Endodermal cell (in vitro differentiated cells): ENCODE data around the gene LDHB. TPM values are rescaled to one million over a fixed set of nuclear protein-coding genes. Genes with fewer than 3 reads are reported as not detected.

Experiments used
- DNase-seq: peaks from one replicate; pipeline ENCODE4 v3.0.0-alpha.2; 2017
- H3K27ac ChIP-seq: 2 replicates; pipeline ENCODE4 v1.5.1; 2013; ENCODE audit warnings: mild to moderate bottlenecking, low read depth, low read length, moderate library complexity
- H3K27me3 ChIP-seq: 2 replicates; pipeline ENCODE4 v1.6.1; 2013; ENCODE audit warnings: mild to moderate bottlenecking, low read length, moderate library complexity; ENCODE audit not compliant: insufficient read depth, control insufficient read depth, poor library complexity, severe bottlenecking
- H3K36me3 ChIP-seq: 2 replicates; pipeline ENCODE4 v1.7.0; 2013; ENCODE audit warnings: mild to moderate bottlenecking, low read length, moderate library complexity; ENCODE audit not compliant: control insufficient read depth, insufficient read depth
- H3K4me1 ChIP-seq: one replicate; pipeline ENCODE4 v1.7.0; 2013; ENCODE audit warnings: low read length; ENCODE audit not compliant: control insufficient read depth, insufficient read depth
- H3K4me3 ChIP-seq: 2 replicates; pipeline ENCODE4 v1.5.1; 2013; ENCODE audit warnings: mild to moderate bottlenecking, low read length, moderate library complexity
- H3K9ac ChIP-seq: 2 replicates; pipeline ENCODE4 v1.6.1; 2013; ENCODE audit warnings: mild to moderate bottlenecking, low read length, moderate library complexity; ENCODE audit not compliant: poor library complexity, severe bottlenecking; ENCODE audit errors: extremely low read depth
- H3K9me3 ChIP-seq: 2 replicates; pipeline ENCODE4 v1.6.1; 2013; ENCODE audit warnings: mild to moderate bottlenecking, low read length, moderate library complexity; ENCODE audit not compliant: control insufficient read depth
- H3K27ac Mint-ChIP-seq: 2 replicates; pipeline ENCODE4 v1.8.0; 2020; ENCODE audit warnings: mixed read lengths
- H3K27me3 Mint-ChIP-seq: 2 replicates; pipeline ENCODE4 v1.8.0; 2021; ENCODE audit warnings: mild to moderate bottlenecking, mixed read lengths; ENCODE audit not compliant: insufficient read depth
- H3K36me3 Mint-ChIP-seq: 2 replicates; pipeline ENCODE4 v1.8.0; 2020; ENCODE audit warnings: low read depth, mixed read lengths
- H3K4me1 Mint-ChIP-seq: 2 replicates; pipeline ENCODE4 v1.8.0; 2020; ENCODE audit warnings: mixed read lengths
- H3K4me3 Mint-ChIP-seq: 2 replicates; pipeline ENCODE4 v1.8.0; 2020; ENCODE audit warnings: mild to moderate bottlenecking, moderate library complexity, mixed read lengths
- H3K9me3 Mint-ChIP-seq: 2 replicates; pipeline ENCODE4 v1.8.0; 2020; ENCODE audit warnings: mild to moderate bottlenecking, mixed read lengths
- WGBS, 2 experiments: methylation state at CpG; one replicate each; pipeline versions ENCODE4 v1.1.5 to v1.1.7; 2013; ENCODE audit warnings: missing lambda C conversion rate in 2 of 2, mixed read lengths in 1 of 2; ENCODE audit not compliant: insufficient coverage in 1 of 2, insufficient read length in 1 of 2; 5-methylcytosine and 5-hydroxymethylcytosine counted together
- total RNA-seq, 2 donors: library from RNA; stranded (reverse); fragmentation: NEBNext Ultra II Directional in 1 of 2; extraction: Animal tissue kit (Norgen Biotek cat#: 25700) in 1 of 2; gene quantifications; 2 replicates in 1 of 2; 3 replicates in 1 of 2; pipeline ENCODE4 v1.2.1, GENCODE V29; 2021
- TF ChIP-seq, protein P1 (sequence below): fragments of 200-600 bp; sonication (generic); conservative IDR thresholded peaks from 2 replicates; pipeline ENCODE4 v1.5.0; 2021; ENCODE audit warnings: antibody characterized with exemption, mild to moderate bottlenecking

The LDHB gene
- total RNA-seq, 2 donors from 2014 or later: 917 to 1,694 TPM

DNA sequence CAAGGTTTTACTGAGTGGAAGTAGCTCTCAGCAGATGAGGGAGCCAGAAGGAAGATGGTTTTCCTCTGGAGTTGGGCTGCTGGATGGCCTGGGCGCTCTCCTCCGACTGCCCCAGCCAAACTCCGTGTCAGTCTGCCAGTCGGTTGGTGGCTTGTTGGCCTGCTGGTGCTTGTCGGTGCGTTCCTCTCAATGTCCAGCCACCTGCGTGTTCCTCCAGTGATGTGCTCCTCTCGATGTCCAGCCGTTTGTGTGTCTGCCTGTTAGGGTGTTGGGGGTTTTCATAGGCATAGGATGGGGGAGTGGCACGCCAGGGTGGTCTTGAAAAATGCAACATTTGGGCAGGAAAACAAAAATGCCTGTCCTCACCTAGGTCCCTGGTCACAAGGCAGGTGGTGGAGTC is 37.0 kb upstream of the LDHB start:
- no peak for DNase-seq
- H3K27ac Mint-ChIP-seq: no peak overlapping the region
- Histone ChIP-seq H3K9me3 (peaks cover 2% of the 10 kb centered on the region), H3K27me3 (no peaks in the 10 kb centered on the region), H3K4me1 (no peaks in the 10 kb centered on the region), H3K9ac (no peak overlapping the region), H3K36me3 (no peaks in the 10 kb centered on the region), H3K27ac (no peak overlapping the region), H3K4me3 (no peak overlapping the region)
- H3K4me3 Mint-ChIP-seq: no peak overlapping the region
- H3K36me3 Mint-ChIP-seq: peaks cover 2% of the 10 kb centered on the region
- H3K27me3 Mint-ChIP-seq: no peaks in the 10 kb centered on the region
- peaks cover 3% of the 10 kb centered on the region for H3K4me1 Mint-ChIP-seq
- TF ChIP-seq, protein P1, sequence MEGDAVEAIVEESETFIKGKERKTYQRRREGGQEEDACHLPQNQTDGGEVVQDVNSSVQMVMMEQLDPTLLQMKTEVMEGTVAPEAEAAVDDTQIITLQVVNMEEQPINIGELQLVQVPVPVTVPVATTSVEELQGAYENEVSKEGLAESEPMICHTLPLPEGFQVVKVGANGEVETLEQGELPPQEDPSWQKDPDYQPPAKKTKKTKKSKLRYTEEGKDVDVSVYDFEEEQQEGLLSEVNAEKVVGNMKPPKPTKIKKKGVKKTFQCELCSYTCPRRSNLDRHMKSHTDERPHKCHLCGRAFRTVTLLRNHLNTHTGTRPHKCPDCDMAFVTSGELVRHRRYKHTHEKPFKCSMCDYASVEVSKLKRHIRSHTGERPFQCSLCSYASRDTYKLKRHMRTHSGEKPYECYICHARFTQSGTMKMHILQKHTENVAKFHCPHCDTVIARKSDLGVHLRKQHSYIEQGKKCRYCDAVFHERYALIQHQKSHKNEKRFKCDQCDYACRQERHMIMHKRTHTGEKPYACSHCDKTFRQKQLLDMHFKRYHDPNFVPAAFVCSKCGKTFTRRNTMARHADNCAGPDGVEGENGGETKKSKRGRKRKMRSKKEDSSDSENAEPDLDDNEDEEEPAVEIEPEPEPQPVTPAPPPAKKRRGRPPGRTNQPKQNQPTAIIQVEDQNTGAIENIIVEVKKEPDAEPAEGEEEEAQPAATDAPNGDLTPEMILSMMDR: no peak
- peaks cover 2% of the 10 kb centered on the region for H3K9me3 Mint-ChIP-seq
- 90 to 92% methylated on average over 9 to 10 of the region's 10 CpGs for WGBS, 2 experiments

DNA sequence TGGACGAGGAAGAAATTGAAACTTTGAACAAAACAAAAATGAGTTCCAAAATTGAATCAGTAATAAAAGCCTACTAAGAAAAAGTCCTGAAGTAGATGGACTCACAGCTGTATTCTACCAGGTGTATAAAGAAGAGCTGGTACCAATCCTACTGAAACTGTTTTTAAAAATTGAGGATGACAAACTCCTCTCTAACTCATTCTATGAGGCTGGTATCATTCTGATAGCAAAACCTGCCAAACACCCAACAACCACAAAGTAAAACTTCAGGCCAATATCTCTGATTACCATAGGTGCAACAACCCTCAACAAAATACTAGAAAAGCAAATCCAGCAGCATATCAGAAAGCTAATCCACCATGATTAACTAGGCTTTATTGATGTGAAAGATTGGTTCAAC is 33.9 kb upstream of the LDHB start:
- TF ChIP-seq, protein P1: no peak
- Histone ChIP-seq H3K27me3 (no peaks in the 10 kb centered on the region), H3K9ac (no peak overlapping the region), H3K9me3 (peaks cover 11% of the 10 kb centered on the region), H3K4me3 (no peak overlapping the region), H3K4me1 (no peaks in the 10 kb centered on the region), H3K36me3 (no peaks in the 10 kb centered on the region), H3K27ac (no peak overlapping the region)
- no peak overlapping the region for H3K4me3 Mint-ChIP-seq
- peaks cover 12% of the 10 kb centered on the region for H3K9me3 Mint-ChIP-seq
- no peak for DNase-seq
- no peaks in the 10 kb centered on the region for H3K27me3 Mint-ChIP-seq
- peaks cover 2% of the 10 kb centered on the region for H3K36me3 Mint-ChIP-seq
- 90 to 100% methylated on average over 1 of the region's 1 CpG for WGBS, 2 experiments
- H3K27ac Mint-ChIP-seq: no peak overlapping the region
- H3K4me1 Mint-ChIP-seq: peaks cover 4% of the 10 kb centered on the region

DNA sequence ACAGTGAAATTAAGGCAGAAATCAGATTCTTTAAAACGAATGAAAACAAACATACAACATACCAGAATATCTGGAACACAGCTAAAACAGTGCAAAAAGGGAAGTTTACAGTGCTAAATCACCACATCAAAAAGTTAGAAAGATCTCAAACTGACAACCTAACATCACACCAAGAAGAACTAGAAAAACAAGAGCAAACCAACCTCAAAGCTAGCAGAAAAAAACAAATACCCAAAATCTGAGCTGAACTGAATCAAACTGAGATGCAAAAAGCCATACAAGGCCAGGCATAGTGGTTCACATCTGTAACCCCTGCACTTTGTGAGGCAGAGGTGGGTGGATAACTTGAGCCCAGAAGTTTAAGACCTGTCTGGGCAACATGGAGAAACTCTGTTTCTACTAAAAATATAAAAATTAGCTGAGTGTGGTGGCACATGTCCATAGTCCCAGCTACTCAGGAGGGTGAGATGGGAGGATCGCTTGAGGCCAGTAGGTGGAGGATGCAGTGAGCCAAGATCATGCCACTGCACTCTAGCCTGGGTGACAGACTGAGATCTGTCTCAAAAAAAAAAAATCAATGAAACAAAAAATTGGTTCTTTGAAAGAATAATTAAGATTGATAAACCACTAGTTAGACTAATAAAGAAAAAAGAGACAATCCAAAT is 33.2 kb upstream of the LDHB start:
- peaks cover 12% of the 10 kb centered on the region for H3K9me3 Mint-ChIP-seq
- H3K36me3 Mint-ChIP-seq: peaks cover 2% of the 10 kb centered on the region
- no peaks in the 10 kb centered on the region for H3K4me1 ChIP-seq
- H3K9me3 ChIP-seq: peaks cover 11% of the 10 kb centered on the region
- no peaks in the 10 kb centered on the region for H3K36me3 ChIP-seq
- no peaks in the 10 kb centered on the region for H3K27me3 Mint-ChIP-seq
- no peak overlapping the region for H3K27ac ChIP-seq
- H3K27me3 ChIP-seq: no peaks in the 10 kb centered on the region
- 60 to 80% methylated on average over 1 to 2 of the region's 2 CpGs for WGBS, 2 experiments
- TF ChIP-seq, protein P1: no peak
- H3K4me3 ChIP-seq: no peak overlapping the region
- H3K4me1 Mint-ChIP-seq: peaks cover 4% of the 10 kb centered on the region
- H3K4me3 Mint-ChIP-seq: no peak overlapping the region
- no peak overlapping the region for H3K9ac ChIP-seq
- H3K27ac Mint-ChIP-seq: no peak overlapping the region
- no peak for DNase-seq
